Renal cortex interstitium (tissue), 15 donors: ENCODE measurements around the gene PRMT5. TPM values are rescaled to one million over a fixed set of nuclear protein-coding genes. Genes with fewer than 3 reads are reported as not detected.
"Not testable (repeated sequence)": the region's sequence is repeated elsewhere in the genome, so short reads cannot be mapped to it uniquely, and the experiment has no call there.

Experiments
- DNase-seq, 11 donors: peaks; one replicate each; pipeline ENCODE4 v3.0.0-alpha.2; 2013; ENCODE audit warnings: low read depth in 9 of 11, low spot score in 4 of 11; ENCODE audit errors: extremely low read depth in 1 of 11
- long read RNA-seq, 16 experiments: transcript quantifications; one replicate each; lab custom pipeline, GENCODE V29; 2026
- polyA plus RNA-seq, 3 donors: library from polyadenylated mRNA; unstranded; fragments of 120-200 nt; gene quantifications; one replicate each; pipeline ENCODE4 v1.2.1, GENCODE V29; 2013; ENCODE audit not compliant: insufficient read length in 3 of 3

The PRMT5 gene
- 100 to 1,000 TPM; 147 to 158 (median 149) TPM for polyA plus RNA-seq
- long read RNA-seq, donor 1, transcript PRMT5-202 (17 exons, 2,531 nt) = major isoform, 11 of 12 reads
- long read RNA-seq, donor 1, partial matches to known transcripts = 0 of 12 reads
- long read RNA-seq, donor 1, other reads (novel, unspliced or antisense) = 0 of 12 reads
- long read RNA-seq, donor 2, transcript PRMT5-202 (17 exons, 2,531 nt) = major isoform, 8 of 9 reads
- long read RNA-seq, donor 2, partial matches to known transcripts = 0 of 9 reads
- long read RNA-seq, donor 2, other reads (novel, unspliced or antisense) = 0 of 9 reads
- long read RNA-seq, donor 3, transcript PRMT5-202 (17 exons, 2,531 nt) = major isoform, 18 of 26 reads
- long read RNA-seq, donor 3, partial matches to known transcripts = 8 of 26 reads
- long read RNA-seq, donor 3, other reads (novel, unspliced or antisense) = 0 of 26 reads
- long read RNA-seq, donor 4, transcript PRMT5-202 (17 exons, 2,531 nt) = major isoform, 13 of 30 reads
- long read RNA-seq, donor 4, partial matches to known transcripts = 12 of 30 reads
- long read RNA-seq, donor 4, other reads (novel, unspliced or antisense) = 0 of 30 reads
- long read RNA-seq, donor 5 = 0 reads
- long read RNA-seq, donor 6, transcript PRMT5-202 (17 exons, 2,531 nt) = major isoform, 6 of 8 reads
- long read RNA-seq, donor 6, partial matches to known transcripts = 0 of 8 reads
- long read RNA-seq, donor 6, other reads (novel, unspliced or antisense) = 0 of 8 reads
- long read RNA-seq, donor 7, transcript PRMT5-202 (17 exons, 2,531 nt) = major isoform, 16 of 31 reads
- long read RNA-seq, donor 7, partial matches to known transcripts = 14 of 31 reads
- long read RNA-seq, donor 7, other reads (novel, unspliced or antisense) = 0 of 31 reads
- long read RNA-seq, donor 8 = 0 reads
- long read RNA-seq, donor 9, transcript PRMT5-202 (17 exons, 2,531 nt) = major isoform, 18 of 34 reads
- long read RNA-seq, donor 9, partial matches to known transcripts = 15 of 34 reads
- long read RNA-seq, donor 9, other reads (novel, unspliced or antisense) = 0 of 34 reads
- long read RNA-seq, donor 10, transcript PRMT5-202 (17 exons, 2,531 nt) = major isoform, 6 of 19 reads
- long read RNA-seq, donor 10, partial matches to known transcripts = 8 of 19 reads
- long read RNA-seq, donor 10, other reads (novel, unspliced or antisense) = 0 of 19 reads
- long read RNA-seq, donor 11, transcript PRMT5-202 (17 exons, 2,531 nt) = major isoform, 7 of 18 reads
- long read RNA-seq, donor 11, partial matches to known transcripts = 11 of 18 reads
- long read RNA-seq, donor 11, other reads (novel, unspliced or antisense) = 0 of 18 reads
- long read RNA-seq, donor 12, partial matches to known transcripts = 0 of 4 reads
- long read RNA-seq, donor 12, other reads (novel, unspliced or antisense) = 0 of 4 reads
- long read RNA-seq, donor 13 = 0 reads
- long read RNA-seq, donor 14, transcript PRMT5-202 (17 exons, 2,531 nt) = major isoform, 9 of 18 reads
- long read RNA-seq, donor 14, partial matches to known transcripts = 6 of 18 reads
- long read RNA-seq, donor 14, other reads (novel, unspliced or antisense) = 0 of 18 reads
- long read RNA-seq, donor 15, partial matches to known transcripts = 0 of 3 reads
- long read RNA-seq, donor 15, other reads (novel, unspliced or antisense) = 0 of 3 reads
- long read RNA-seq, donor 16, transcript PRMT5-202 (17 exons, 2,531 nt) = major isoform, 27 of 75 reads
- long read RNA-seq, donor 16, partial matches to known transcripts = 41 of 75 reads
- long read RNA-seq, donor 16, other reads (novel, unspliced or antisense) = 0 of 75 reads

GRCh38 chr14:22929104-22929960 is at the start of gene PRMT5:
Gene PRMT5 (minus strand): TSS chr14:22929376. CDS start chr14:22929361, 15 bp downstream.
- peak; percentile 97 to 100 (median 99) for DNase-seq

- DNase-seq = no peak
These were observed 49.3 kb upstream of the PRMT5 start for GRCh38 chr14:22978487-22978837.

- peak in 7 of 11 donors; percentile 63 to 85 (median 79) for DNase-seq
These were observed 48.7 kb upstream of the PRMT5 start for GRCh38 chr14:22977684-22978486.

GRCh38 chr14:22977434-22977683 is 48.2 kb upstream of the PRMT5 start:
- DNase-seq = no peak

- peak in 1 of 11 donors; percentile 34 for DNase-seq
These were observed 47.7 kb upstream of the PRMT5 start for GRCh38 chr14:22976620-22977433.

- no peak for DNase-seq
These were observed 45.5 kb upstream of the PRMT5 start for GRCh38 chr14:22974530-22975313.

GRCh38 chr14:22973217-22974032 is 44.2 kb upstream of the PRMT5 start:
- DNase-seq = peak in 2 of 11 donors; percentile 40

GRCh38 chr14:22972313-22972930 is 43.2 kb upstream of the PRMT5 start:
- DNase-seq = no peak

- DNase-seq = no peak
These were observed 42.0 kb upstream of the PRMT5 start for GRCh38 chr14:22971152-22971551.

- DNase-seq = no peak
These were observed 37.6 kb upstream of the PRMT5 start for GRCh38 chr14:22966783-22967269.

GRCh38 chr14:22965916-22966782 is 37.0 kb upstream of the PRMT5 start:
- DNase-seq = not testable (repeated sequence)

- DNase-seq = no peak
These were observed 33.0 kb upstream of the PRMT5 start for GRCh38 chr14:22962061-22962676.
